Inflammatory macrophage treated with lipopolysaccharide for 4 hours (primary cell): ENCODE measurements around the gene SIT1.
A peak's percentile ranks its signal among the peaks of the same experiment; 100 is the strongest.
"Not testable (repeated sequence)": the region's sequence is repeated elsewhere in the genome, so short reads cannot be mapped to it uniquely, and the experiment has no call there.

Experiments
- DNase-seq: peaks from one replicate; pipeline ENCODE4 v3.0.0-alpha.2; 2020

Gene SIT1

GRCh38 chr9:35635730-35636129 lies 15.0 kb downstream of the SIT1 start:
- no peak for DNase-seq

GRCh38 chr9:35629597-35629996 lies 21.1 kb downstream of the SIT1 start:
- no peak for DNase-seq

- DNase-seq, result no peak
These were observed 22.2 kb downstream of the SIT1 start for GRCh38 chr9:35628389-35628991.

- DNase-seq, result no peak
These were observed 23.2 kb downstream of the SIT1 start for GRCh38 chr9:35627575-35627974.

GRCh38 chr9:35619800-35620158 lies 31.0 kb downstream of the SIT1 start:
- no peak for DNase-seq

- DNase-seq, result peak; percentile 56
These were observed 31.6 kb downstream of the SIT1 start for GRCh38 chr9:35618854-35619799.

- DNase-seq, result peak; percentile 66
These were observed 32.4 kb downstream of the SIT1 start, which contains the start of gene CD72 for GRCh38 chr9:35618325-35618727. Gene CD72, minus strand, starts transcription at chr9:35618413. Its CDS starts 110 bp downstream, at chr9:35618303.

- no peak for DNase-seq
These were observed 33.2 kb downstream of the SIT1 start for GRCh38 chr9:35617548-35617947.

- DNase-seq, result peak; percentile 71
These were observed 33.9 kb downstream of the SIT1 start for GRCh38 chr9:35616681-35617459.

- no peak for DNase-seq
These were observed 34.6 kb downstream of the SIT1 start for GRCh38 chr9:35615981-35616680.

GRCh38 chr9:35612843-35613242 lies 37.9 kb downstream of the SIT1 start:
- no peak for DNase-seq

GRCh38 chr9:35612066-35612465 lies 38.7 kb downstream of the SIT1 start:
- DNase-seq, result not testable (repeated sequence)

GRCh38 chr9:35611230-35611797 lies 39.4 kb downstream of the SIT1 start:
- peak; percentile 65 for DNase-seq

- DNase-seq, result no peak
These were observed 40.9 kb downstream of the SIT1 start for GRCh38 chr9:35609820-35610163.

GRCh38 chr9:35609001-35609819 lies 41.5 kb downstream of the SIT1 start:
- no peak for DNase-seq

- DNase-seq, result no peak
These were observed 42.5 kb downstream of the SIT1 start for GRCh38 chr9:35608221-35608620.

GRCh38 chr9:35606726-35607125 lies 44.0 kb downstream of the SIT1 start:
- no peak for DNase-seq

- DNase-seq, result no peak
These were observed 44.6 kb downstream of the SIT1 start for GRCh38 chr9:35606138-35606504.

- no peak for DNase-seq
These were observed 45.2 kb downstream of the SIT1 start for GRCh38 chr9:35605351-35606137.

GRCh38 chr9:35604578-35605350 lies 46.0 kb downstream of the SIT1 start, which contains the start of gene TESK1:
Gene TESK1, plus strand, starts transcription at chr9:35605262. Its CDS starts 358 bp downstream, at chr9:35605620.
- DNase-seq, result peak; percentile 61
